DMS153 treated with DMSO at 0.1 percent for 48 hours (cell line): ENCODE results near the gene LAMA2.

ENCODE experiments used
- DNase-seq: peaks from one replicate; lab custom pipeline; 2025; ENCODE audit not compliant: unreplicated experiment; lab: John Stamatoyannopoulos, UW

The LAMA2 gene

DNA sequence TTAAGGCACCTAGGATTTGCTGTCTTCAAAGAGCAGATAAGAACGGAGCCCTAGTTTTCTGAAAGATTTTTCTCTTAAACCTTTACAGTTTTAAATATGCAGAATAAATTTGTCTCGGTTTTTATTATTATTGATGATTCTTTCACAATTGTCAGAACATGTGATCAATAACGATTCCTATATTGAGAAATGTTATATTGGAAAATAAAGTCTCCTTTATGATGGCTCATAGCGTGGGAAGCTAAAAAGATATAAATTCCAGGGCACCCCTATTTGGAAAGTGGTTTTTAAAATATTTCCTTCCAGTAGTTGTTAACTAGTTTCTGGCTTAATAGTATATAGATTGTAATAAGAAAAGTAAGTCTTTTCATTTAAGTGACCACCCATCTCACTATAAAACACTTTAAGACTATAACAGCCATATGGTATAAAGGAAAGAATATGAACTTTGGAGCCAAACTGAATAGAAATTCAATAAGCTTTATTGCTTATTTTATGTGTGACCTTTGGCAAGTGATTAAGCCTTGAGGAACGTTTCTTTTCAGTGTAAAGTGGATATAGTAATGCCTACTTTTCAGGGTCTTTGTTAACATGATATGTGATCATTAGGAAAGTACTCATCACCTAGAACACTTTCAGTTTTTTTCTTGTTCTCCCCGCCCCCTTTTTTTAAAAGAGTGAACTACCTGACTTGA is 369.6 kb downstream of the LAMA2 start:
- DNase-seq = no peak

DNA sequence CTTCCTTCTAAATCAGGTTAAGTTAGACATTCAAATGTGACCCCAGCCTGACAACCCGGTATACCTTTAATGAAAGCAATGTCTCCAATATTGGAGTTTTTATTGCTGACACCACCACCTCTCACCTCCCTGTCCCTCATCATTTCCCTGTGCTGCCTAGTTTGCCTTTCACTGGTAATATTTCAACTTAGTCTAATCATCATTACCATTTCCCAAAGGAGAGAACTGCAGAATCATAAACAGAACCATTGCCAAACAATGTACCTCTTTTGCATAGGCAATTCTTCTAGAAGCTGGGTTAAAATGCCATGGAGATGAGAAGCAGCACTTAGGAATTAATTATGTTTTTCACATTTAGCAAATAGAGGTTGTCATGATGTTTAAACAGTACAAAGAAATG is 370.3 kb downstream of the LAMA2 start:
- DNase-seq = no peak

DNA sequence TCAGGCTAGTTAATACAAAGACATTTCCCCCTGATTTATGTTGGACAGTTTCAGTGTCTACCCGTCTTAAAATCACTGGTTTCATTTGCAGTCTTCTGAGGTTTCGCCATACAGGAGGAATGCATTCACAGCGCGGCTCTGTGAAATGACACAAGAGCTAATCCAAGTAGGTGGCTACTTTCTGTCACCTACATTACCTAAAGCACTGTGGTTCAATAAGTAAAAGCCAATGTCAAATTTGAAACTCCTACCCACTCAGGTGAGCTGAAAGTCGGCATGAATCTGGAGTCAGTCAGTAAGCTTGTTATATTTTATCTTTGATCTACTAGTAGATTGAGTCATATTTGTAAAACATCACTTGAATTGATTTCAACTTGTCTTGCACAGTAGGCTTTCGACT is 370.8 kb downstream of the LAMA2 start:
- no peak for DNase-seq

DNA sequence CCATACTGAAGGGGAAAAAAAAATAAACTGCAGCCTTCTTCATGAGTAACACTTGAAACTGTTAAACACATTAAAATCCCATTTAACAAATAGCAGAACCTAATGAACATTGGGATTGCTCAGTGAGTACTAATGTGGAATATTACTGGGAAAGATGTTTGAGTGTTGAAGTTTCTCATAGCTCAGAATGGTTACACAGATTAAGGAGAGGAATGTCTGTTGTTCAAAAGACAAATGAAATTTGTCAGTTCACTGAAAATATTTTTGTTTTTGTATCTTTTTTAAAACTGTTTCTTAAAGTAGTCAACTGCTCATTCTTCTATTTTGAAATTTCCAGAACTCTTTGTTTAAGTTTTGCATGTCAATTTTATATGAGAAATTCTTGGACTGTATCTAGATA is 374.3 kb downstream of the LAMA2 start:
- no peak for DNase-seq

DNA sequence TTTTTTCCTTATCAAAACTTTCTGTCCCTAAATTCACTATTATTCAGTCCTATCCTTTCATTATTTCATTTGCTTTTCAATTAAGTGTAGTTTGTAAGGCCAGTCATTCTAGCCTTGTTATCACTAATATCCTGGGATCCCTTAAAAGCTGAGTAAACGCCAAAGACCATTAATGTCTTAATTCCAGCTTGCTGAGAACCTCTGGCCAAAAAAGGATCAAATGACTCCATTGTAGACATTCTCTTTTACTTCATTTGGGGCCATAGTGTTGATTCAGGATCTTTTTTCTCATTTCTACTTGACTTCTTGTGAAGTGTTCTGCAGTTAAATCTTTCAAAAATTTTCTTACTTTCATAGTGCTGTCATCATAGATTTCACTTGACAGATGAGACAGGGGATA is 379.7 kb downstream of the LAMA2 start:
- DNase-seq = no peak

DNA sequence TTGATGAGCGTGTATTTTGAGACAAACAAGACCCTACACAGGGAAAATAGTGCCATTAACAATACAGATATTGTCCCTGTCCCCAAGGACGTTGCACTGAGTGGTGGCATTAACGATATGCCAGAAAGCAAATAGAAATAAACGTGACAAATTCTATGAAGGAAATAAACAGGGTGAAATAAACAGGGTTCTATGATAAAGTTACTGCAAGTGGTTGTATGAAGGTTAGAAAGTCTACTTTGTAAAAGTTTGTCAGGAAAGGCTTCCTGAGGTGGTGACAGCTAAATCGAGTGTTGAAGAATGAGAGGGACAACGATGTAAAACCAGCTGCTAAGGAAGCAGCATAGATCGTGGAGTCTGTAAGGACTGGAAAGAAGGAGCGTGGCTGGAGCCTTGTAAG is 380.2 kb downstream of the LAMA2 start:
- DNase-seq = no peak

DNA sequence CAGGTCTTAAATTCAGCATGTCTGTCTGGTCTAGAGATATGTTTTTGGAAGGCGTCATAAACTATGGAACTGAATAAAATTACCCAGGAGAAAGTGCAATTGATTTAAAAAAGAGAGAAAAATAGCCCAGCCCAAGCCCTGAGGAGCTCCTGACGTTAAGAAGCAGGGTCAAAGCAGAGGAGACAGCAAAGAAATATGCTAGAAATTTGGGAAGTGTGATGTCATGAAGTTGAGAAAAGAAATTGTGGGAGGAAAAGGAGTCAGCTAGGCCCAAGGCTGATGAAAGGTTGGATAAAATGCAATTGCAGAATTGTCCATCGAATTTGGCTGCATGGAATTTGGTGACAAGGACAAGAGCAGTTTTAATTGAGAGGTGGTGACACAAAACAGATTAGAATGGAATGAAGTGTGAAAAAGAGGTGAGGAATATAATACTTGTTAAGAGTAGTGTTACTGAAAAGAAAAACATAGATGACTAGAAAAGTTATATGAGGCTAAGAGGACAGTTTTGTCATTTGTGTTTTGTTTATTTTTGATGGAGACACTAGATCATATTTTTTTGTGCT is 381.6 kb downstream of the LAMA2 start:
- DNase-seq = no peak

DNA sequence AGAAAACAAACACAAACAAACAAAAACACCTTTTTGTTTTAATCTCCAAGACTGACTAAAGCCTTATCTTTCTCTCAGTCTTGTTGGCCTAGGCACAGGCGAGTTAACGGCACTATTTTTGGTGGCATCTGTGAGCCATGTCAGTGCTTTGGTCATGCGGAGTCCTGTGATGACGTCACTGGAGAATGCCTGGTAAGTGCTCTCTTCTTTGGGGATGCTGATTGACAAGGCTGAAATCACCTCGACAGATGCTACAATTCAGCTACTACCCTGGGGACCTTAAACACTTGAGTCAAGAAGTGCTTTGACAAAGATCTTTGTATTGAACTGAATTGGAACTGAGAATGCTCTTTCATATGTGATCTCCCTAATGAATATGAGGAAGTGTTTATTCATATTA is 384.1 kb downstream of the LAMA2 start:
- no peak for DNase-seq

DNA sequence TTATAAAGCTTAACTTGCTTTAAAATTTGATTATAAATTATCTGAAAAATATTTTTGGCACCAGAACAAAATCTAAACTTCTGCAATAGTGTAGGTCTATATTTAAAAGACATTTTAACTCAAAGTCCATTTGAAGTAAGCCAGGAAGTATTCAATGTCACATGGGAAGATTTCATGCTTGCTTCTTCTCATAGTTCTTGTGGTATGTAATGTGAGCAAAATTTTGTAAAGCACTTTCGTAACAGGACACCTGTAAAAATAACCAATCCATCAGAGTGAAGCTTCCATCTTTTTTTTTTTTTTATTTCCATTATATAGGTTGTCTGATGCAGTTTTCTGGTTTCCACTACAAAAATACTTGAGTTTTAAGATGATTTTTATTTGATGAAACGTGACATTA is 386.1 kb downstream of the LAMA2 start:
- DNase-seq = no peak

DNA sequence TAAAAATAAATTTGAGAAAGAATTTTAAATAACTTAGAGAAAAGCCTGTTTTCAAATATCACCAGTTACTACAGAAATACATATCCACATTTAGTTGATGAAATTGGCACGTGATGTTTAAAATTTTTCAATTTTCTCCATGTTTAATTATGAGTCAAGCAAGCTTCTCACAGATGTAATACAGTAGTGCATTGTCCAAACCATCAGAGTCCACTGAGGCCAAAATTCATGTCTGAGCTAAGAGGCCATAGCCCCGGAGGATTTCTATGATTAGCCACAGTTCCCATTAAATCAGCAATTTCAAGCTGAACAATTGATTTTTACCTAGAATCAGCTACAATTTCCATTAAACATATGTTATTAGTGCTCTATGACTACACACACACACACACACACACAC is 387.0 kb downstream of the LAMA2 start:
- DNase-seq = no peak

DNA sequence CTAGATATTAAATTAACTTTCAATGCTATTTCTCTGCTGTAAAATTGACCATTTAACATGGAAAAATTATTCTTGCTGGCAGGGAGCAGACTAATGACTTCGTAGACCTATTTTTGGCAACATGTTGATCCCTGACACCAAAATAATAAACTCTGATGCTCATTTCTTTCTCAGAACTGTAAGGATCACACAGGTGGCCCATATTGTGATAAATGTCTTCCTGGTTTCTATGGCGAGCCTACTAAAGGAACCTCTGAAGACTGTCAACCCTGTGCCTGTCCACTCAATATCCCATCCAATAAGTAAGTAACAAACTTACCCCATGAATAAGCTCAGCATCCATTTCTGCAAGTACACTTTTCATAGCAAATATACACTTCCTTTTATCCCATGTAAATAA is 387.5 kb downstream of the LAMA2 start:
- DNase-seq = no peak

DNA sequence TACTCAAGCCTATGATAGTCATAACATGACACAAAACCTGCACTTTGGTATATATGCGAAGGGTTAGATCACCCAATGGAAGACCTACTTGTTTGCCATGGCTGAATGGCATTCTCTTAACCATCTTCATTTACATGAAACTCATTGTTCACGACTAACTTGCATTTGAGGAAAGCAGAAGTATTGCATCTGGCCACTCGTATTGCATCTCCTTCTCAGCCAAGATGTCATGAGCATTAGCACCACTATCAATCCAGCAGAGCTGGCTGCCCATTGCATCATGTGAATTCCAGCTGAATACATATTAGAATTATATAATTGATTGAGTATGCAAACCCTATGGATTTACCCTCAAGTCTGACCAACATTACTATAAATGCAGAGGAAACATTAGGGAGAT is 390.2 kb downstream of the LAMA2 start:
- no peak for DNase-seq

DNA sequence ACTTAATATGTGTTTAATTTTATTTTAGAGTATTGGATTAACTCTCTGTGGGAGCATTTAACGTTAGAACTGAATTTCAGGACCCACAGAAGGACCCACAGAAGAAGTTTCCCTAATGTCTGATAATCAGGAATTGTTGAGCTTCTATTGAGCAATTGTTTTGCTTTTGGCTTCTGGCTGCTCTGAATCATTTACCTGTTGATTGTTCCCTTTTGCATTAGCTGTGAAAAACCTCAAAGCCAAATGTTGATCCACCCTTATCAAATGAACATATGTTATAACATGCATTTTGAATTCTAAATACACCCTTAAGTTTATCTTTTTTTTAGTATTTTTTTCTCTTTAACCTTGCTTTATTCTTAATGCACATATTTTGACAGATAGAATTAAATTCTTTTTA is 393.5 kb downstream of the LAMA2 start:
- DNase-seq = no peak

DNA sequence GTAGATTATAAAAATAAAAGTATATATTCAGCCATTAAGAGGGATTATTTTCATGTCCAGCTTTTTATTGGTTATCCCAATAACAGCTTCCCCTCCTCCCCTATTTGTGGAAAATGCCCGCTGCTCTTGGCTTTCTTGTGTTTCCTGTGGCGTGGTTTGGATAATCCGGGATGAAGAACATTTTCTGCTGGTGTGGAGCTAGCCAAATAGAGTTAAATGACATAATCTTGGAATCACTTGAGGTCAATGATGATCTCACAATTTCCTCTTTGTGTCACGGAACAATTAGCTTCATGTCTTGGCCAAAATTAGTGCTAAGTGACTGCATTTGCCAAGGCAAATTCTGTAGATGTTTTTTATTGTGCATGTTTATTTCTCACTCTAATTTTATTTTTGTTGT is 394.0 kb downstream of the LAMA2 start:
- no peak for DNase-seq

DNA sequence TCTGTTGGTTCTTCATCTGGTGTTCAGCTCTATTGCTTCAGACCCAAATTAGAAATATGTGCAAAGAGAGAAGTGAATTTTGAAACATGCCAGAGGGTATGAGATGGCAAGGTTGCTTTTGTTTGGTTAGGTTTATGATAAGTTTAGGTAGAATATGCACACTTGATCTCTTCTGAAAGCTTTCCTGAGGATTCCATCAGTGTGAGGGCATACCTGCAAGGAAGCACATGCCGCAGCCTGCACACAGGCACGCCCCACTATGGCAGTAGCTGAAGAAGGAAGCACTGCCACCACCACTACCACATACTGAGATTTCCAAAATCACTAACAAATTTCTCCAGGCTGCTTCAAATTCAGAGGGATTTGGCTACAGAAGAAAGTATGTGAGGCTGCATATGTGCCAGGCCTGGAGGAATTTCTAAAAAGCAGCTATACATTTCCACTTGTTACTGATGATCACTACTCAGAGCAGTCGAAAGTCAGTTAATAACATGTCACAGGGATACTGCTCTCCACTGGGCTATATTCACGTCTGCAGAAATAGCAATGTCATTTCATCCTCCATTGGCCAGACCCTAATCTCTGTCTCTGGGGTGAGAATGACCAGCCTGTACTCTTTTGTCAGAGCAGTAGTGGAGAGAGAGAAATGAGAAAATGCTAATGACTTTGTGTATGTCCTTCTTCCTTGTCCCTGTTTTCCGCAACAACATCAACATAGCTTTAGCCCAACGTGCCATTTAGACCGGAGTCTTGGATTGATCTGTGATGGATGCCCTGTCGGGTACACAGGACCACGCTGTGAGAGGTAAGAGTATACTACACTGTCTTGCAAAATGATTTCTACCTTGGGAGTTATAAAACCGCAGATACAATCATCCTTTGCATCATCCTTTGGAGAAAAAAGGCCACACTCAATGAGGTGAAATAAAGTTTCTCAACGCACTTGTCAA is 396.7 kb downstream of the LAMA2 start:
- no peak for DNase-seq

DNA sequence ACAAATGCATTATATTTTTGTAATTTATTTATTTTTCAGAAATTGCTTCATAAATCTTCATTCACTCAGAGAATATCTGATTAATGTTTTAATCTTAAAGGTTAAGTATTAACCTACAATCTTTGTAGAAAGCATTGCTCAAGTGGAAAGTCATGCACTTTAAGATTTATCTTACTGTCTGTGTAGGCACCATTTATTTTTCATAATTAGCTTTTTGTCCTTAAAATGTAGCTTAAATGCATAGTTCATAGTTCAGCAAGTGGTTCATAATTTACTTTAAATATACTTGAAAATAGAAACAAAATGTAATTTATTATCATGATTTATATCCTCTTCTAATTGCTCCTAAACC is 397.3 kb downstream of the LAMA2 start:
- no peak for DNase-seq

DNA sequence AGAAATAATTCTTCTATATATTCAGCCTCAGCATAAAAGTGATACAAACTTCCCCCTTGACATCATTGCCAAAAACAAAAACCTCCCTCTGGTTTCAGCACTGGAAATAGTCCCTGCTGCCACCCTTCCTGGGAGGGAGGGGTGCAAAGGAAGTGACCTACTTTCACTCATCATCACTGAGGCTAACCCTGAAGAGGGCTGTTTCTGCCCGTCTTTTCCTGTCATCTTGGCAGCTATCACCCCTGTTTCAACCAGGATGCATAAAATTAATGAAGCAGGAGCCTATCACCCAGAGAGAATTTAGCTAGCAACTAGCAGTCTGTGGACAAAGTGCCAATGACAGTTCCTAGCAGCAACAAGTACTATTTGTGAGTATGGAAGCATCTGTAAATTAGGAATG is 397.8 kb downstream of the LAMA2 start:
- DNase-seq = no peak

DNA sequence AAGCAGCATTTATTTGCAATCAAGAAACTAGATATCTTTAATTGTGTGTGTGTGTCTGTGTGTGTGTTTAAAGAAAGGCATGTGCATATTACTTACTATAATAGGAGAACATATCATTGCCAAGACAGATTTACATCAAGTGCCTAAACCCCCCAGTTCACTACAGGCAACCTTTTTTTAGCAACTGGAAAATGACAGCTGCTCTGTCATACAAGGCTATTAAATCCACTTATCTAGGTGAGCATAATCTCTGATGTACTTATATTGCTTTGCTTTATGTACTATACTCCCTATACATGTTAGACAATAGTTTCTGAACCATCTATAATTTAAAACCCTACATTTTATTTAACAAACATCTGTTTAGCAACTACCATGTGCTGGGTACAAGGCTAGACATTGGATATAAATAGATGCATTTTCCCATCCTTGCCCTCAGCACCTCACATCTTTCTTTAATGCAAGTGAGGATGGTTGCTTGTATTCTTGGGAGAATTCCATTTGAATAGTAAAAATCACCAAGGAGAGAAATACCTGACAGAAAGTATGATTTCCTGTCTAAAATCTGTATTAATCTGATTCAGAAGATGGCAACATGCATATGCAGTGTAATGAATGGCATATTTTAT is 398.3 kb downstream of the LAMA2 start:
- no peak for DNase-seq

DNA sequence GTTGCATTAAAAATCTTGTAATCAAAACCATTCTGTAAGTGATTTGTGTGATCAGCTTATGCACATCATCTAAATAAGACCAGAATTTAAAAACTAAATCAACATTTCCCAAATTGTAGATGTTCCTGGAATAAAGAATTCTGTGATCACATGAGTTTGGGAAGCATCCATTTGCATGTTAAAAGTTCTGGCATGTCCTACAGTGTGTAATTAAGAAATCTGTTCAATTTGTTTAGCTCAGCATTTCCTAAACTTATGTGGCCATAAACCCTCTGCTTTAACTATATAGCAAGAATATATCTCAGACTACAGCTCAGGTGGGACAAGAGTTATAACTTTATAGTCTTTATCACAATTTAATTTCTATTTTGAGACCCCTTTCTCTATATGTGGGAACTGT is 399.1 kb downstream of the LAMA2 start:
- DNase-seq = no peak

DNA sequence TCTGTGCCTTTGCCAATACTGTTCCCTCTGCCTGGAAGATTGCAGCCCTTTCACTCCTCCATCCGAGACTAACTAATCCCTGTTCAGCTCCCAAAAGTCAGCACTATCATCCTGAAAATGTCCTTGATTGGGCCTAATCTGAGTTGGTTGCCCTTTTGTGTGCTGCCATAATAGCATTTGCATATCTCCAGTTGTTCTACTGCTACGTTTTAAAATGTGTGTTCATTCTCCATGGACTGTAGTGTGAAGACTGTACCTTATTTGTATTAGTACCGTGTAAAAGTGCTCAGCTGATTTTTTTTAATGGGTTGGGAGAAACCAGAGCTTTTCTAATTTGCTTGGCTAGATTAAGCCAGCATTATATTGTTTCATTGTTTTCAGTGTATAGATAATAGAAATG is 401.3 kb downstream of the LAMA2 start:
- DNase-seq = no peak

DNA sequence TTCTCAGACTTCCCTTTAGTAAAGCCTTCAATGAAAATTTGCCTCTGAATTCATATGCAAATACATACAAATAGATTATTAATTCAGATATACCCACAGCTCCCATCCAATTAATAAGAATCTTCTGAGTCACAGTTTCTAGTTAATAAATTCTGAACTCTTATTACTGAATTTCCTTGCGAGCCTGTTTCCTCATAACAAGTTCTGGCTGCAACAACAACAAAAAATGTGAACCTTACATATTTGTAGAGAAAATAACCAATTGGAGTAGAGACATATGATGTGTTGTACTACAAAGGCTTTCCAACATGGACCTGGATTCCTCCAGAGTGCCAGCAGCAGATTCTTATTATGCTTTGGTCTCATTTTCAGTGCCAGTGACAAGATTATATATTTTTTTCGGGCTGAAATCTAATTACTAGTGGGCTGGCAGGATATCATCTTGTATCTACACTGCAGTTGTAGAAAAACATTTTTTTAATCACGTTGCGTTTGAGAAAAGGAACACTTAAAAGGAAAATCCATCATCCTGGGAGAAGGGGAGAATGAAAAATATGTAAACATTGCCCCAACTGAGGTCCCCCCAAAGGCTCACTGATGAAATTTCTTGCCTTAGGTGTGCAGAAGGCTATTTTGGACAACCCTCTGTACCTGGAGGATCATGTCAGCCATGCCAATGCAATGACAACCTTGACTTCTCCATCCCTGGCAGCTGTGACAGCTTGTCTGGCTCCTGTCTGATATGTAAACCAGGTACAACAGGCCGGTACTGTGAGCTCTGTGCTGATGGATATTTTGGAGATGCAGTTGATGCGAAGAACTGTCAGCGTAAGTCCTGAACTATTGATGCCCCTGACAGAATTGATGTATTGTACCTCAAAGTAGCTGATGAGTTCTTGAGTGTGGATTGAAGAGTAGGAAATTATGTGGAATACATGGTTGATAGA is 404.6 kb downstream of the LAMA2 start:
- DNase-seq = no peak
